Stimulated activated naive CD4-positive, alpha-beta T cell treated with Interleukin-2 at 50 U/mL for 16 hours (primary cell): Measurements from ENCODE around the gene SMIM41.

Source experiments
- DNase-seq: peaks from one replicate; lab custom pipeline; 2025; lab: John Stamatoyannopoulos, UW

The SMIM41 gene

GRCh38 chr12:52122540-52122871, 43.0 kb downstream of the SMIM41 start:
- no peak for DNase-seq

- DNase-seq, result no peak
Measured at GRCh38 chr12:52122904-52123303, 43.4 kb downstream of the SMIM41 start.

- no peak for DNase-seq
Measured at GRCh38 chr12:52123487-52124186, 44.1 kb downstream of the SMIM41 start.

- no peak for DNase-seq
Measured at GRCh38 chr12:52125476-52125900, 46.0 kb downstream of the SMIM41 start.

DNA sequence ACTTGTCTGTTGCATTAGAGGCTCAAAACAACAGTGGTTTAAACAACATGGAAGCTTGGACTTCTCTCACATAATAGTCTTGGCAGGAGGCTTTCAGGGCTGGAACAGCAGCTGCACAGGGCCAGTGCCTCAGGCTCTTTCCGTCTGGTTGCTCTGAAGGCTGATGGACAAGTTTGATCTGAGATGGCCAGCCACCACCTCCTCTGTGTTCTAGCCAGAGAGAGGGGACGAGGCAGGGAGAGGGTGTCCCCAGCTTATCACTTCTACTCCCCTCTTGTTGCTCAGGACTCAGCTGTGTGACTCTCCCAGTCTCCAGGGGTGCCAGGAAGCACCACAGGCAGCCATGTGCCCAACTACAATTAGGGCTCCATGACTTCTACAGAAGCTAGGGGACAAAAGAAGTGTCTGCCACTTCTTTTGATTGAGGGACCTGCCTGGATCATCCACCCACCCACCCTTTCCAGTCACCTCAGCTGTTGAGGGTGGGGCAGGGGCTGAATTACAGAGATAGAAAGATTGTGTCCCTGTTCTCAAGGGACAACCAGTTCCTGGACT, 46.6 kb downstream of the SMIM41 start:
- no peak for DNase-seq

- DNase-seq, result no peak
Measured at GRCh38 chr12:52126605-52127578, 47.4 kb downstream of the SMIM41 start.

DNA sequence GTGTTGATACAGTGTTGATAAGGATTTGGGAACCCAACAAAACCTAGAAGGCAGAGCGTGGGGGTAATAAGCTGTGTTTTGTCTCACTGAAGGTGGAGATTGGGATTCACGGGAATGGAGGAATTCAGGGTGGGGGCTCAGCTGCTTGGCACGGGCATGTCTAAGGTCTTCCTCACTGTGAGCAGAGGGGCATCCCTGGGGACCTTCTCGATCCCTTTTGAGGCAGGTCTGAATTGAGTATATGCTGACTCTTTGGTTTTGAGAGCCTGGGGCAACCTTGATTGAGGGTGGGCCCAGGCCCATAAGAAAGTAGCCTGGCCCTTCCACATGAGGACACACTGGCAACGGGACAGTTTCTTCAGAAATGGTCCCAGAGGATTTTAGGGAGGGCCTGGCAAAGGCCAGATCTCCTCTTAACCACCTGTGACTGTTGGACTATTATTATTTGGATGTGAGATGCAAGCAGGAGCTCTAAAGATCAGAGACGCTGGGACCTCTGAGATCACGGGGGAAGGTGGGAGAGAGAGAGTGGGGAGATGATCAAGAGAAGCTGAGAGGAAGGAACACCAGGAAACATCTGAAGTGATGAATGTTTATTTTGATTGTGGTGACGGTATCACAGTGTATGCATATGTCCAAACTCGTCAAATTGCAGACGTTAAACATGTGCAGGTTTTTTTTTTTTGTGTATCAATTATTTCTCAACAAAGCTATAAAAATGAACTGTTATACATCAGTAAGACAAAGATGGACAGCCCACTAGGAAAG, 48.4 kb downstream of the SMIM41 start:
- DNase-seq, result no peak

GRCh38 chr12:52130711-52131110, 51.2 kb downstream of the SMIM41 start:
- no peak for DNase-seq

GRCh38 chr12:52132754-52133161, 53.3 kb downstream of the SMIM41 start:
- no peak for DNase-seq

DNA sequence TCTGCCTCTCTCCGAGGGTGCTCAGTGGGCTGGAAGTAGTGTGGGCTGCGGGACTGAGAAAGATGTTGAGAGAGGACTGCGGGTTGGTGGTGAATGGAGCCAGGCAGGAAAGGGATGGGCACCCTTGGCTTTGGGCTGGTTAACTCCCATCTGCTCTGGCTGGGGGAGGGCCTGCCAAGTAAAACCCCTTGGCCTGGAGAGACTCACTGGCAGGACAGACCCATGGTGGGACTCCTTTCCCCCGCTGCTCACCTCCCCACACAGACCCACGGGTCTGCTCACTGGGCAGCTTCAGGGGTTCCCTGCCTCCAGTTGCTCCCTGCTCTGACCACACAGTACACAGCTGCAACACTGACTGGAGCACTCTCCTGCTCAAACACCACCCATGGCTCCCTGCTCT, 58.2 kb downstream of the SMIM41 start:
- no peak for DNase-seq

GRCh38 chr12:52139147-52139546, 59.6 kb downstream of the SMIM41 start:
- no peak for DNase-seq

DNA sequence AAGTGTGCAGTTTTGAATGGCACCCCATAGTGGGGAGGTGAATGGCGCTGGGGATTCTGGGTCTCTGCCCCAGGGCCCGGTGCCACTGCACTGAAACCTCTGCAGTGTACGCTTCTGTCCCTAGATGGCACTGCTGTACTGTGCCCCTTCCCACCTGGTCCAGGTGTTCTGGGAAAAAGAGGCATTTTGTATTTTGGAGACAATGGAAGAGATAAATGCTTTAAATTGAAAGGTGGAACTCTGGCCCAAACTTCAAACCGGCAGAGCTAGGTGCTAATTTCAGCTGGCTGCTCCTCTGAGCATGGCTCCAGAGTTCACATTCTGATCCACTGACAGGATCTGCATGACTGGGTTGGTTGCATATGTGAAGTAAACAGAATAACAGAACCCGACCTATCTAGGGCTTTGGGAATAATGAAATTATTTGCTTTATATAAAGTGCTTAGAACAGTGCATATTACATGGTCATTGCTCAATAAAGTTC, 60.1 kb downstream of the SMIM41 start:
- DNase-seq, result no peak

DNA sequence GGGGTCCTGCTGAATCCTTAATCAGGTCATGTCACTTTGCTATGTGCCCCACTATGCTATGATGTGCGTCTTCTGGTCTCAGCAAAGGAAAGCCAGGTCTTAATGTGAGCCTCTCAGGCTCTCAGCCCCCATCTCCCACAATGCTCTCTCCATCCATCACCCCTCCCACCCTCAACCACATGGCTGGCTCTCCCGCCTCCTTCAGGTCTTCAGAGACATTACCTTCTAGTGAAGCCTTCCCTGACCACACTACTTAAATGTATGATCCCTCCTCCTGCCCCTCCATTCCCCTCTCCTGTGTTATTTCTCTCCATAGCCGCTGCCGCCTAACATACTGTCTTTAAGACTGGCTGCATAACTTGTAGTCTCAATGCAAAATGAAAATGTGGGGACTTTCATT, 61.8 kb downstream of the SMIM41 start:
- DNase-seq, result no peak

DNA sequence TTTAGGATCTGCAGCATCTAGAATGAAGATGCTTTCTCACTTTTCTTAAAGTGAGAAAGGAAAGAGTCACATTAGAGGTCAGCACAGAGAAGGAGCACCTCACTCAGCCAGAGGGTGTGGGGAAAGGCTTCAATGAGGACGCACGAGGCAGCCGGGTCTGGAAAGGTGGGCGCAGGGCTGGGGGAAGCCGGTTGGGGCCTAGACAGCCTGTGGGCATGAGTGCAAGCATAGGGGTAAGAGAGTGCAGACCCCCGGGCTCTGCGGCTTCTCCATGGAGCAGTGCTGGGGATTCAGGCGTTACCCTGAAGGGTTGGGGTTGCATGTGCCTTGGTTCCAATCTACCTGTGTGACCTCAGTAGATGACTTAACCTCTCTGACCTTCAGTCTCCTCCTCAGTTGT, 62.4 kb downstream of the SMIM41 start:
- DNase-seq, result no peak

- DNase-seq, result no peak
Measured at GRCh38 chr12:52142431-52142830, 62.9 kb downstream of the SMIM41 start.

DNA sequence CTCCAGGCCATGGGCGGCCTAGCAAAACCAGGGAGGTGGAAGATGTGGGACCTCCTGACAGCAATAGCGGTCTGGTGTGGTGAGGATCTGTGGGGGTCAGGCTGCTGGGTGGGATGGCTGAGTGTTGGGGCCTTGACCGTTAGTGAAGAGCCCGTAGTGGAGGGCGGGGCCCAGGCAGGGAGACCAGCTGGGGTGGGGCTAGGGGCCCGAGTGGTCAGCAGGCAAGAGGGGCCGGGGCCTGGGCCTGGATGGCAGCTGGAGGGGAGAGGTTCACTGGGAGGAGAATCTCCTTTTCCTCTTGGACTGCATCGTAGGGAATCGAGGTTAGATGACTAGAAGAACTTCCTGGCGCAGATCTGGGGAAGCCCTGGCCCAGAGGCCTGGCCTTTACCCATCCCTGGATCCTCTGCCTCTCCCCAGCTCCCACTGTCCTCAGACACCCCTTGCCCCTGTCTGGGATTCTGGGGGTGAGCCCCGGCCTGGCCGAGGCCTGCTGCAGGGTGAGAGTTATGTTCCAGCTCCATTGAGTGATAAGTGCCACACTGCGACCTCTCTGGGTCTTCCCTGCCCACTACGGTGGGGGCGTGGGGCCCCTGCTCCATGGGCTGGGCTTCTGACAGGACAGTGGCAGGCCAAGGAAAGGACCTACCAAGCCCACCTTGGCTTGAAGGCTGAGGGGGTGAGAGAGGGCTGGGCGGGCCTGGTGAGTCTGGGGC, 65.2 kb downstream of the SMIM41 start:
- DNase-seq, result no peak

- DNase-seq, result no peak
Measured at GRCh38 chr12:52145228-52146088, 66.0 kb downstream of the SMIM41 start.

GRCh38 chr12:52146089-52146821, 66.8 kb downstream of the SMIM41 start:
- no peak for DNase-seq

GRCh38 chr12:52146822-52147366, 67.4 kb downstream of the SMIM41 start:
- DNase-seq, result no peak
